Body of pancreas (tissue), 4 donors: Measurements from ENCODE around the gene FAM89B. TPM values are rescaled to one million over a fixed set of nuclear protein-coding genes. Genes with fewer than 3 reads are reported as not detected.

ENCODE experiments used
- ATAC-seq: fragments of 150-250 bp; one replicate; pipeline ENCODE4 v1.9.1; 2016
- DNase-seq, 4 donors: peaks; one replicate each; pipeline ENCODE4 v3.0.0-alpha.2; 2019
- H3K27ac ChIP-seq, 4 donors: fragments of 200-600 bp; sonication (generic); 1 replicate in 3 of 4; 2 replicates in 1 of 4; pipeline versions ENCODE4 v1.5.1 to v1.6.1; 2016 to 2019; ENCODE audit warnings: mild to moderate bottlenecking in 1 of 4, mixed read lengths in 1 of 4, moderate library complexity in 1 of 4
- H3K27me3 ChIP-seq, 2 donors: fragments of 200-600 bp; sonication (generic); one replicate each; pipeline ENCODE4 v1.6.0; 2016; ENCODE audit warnings: mild to moderate bottlenecking in 1 of 2
- H3K36me3 ChIP-seq, 2 donors: fragments of 200-600 bp; sonication (generic); replicated peaks in 1 of 2; 2 replicates each; pipeline ENCODE4 v1.5.1; 2016; ENCODE audit warnings: low read depth in 2 of 2; ENCODE audit not compliant: insufficient read depth in 1 of 2
- H3K4me1 ChIP-seq: fragments of 200-600 bp; sonication (generic); one replicate; pipeline ENCODE4 v1.6.0; 2016
- H3K4me3 ChIP-seq, 2 donors: fragments of 200-600 bp; sonication (generic); 1 replicate in 1 of 2; 2 replicates in 1 of 2; pipeline ENCODE4 v1.5.1; 2016 to 2019
- H3K9me3 ChIP-seq, 3 donors: fragments of 200-600 bp; sonication (generic); 1 replicate in 2 of 3; 2 replicates in 1 of 3; pipeline ENCODE4 v1.5.1; 2016
- POLR2A ChIP-seq, 3 donors: fragments of 450-650 bp; IDR thresholded peaks; one replicate each; pipeline ENCODE4 v1.6.1; 2016; ENCODE audit warnings: antibody characterized with exemption in 3 of 3, mild to moderate bottlenecking in 2 of 3
- WGBS, 2 donors: methylation state at CpG; one replicate each; pipeline ENCODE4 v1.1.5; 2017; 5-methylcytosine and 5-hydroxymethylcytosine counted together
- intact Hi-C: fragments of 100-400 bp; cut with DNase I; formaldehyde crosslinking; loops from one replicate; pipeline ENCODE4 v1.15.1; 2023
- total RNA-seq, 2 donors: library from RNA; depleted of rRNA; stranded (reverse); fragments of >200 nt; gene quantifications; one replicate each; pipeline ENCODE4 v1.1.0, GENCODE V29; 2016
- TF ChIP-seq, protein P1 (sequence below), 7 experiments: fragments of 450-650 bp in 4 of 7; fragments of 200-600 bp in 3 of 7; sonication (generic) in 3 of 7; IDR thresholded peaks; one replicate each; pipeline ENCODE4 v1.5.1; 2016 to 2019; ENCODE audit warnings: antibody characterized with exemption in 7 of 7

FAM89B gene
- total RNA-seq, 2 donors from 2014 or later = 44.8 to 116 TPM

DNA sequence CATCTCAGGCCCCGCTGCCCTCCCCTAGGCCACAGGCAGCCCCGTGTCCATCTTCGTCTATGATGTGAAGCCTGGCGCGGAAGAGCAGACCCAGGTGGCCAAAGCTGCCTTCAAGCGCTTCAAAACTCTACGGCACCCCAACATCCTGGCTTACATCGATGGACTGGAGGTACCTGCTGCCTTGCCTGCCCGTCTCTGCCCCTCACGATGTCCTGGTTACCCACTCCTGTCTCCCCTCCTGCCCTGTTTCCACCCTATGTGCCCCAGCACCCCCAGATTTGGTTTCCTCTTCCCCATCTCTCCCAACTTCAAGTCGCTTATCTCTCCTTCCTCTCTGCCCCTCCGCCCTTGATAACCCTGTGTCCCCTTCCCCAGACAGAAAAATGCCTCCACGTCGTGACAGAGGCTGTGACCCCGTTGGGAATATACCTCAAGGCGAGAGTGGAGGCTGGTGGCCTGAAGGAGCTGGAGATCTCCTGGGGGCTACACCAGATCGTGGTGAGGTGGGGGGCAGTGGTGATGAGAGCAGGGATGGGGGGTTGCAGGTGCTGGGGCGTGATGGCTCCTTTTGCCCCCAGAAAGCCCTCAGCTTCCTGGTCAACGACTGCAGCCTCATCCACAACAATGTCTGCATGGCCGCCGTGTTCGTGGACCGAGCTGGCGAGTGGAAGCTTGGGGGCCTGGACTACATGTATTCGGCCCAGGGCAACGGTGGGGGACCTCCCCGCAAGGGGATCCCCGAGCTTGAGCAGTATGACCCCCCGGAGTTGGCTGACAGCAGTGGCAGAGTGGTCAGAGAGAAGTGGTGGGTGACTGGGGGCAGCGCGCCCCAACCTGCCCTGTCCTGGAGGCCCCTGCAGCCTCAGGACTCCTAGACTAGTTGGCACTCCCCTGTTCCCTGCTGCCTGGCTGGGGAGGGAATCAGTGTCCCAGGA lies 46.5 kb upstream of the FAM89B start:
- WGBS, 2 donors = 36 to 42% methylated on average over 26 to 31 of the region's 31 CpGs
- Histone ChIP-seq H3K27ac (peak overlapping the region in 3 of 4 donors; percentile 72 to 90 (median 89)), H3K27me3 (no peaks in the 10 kb centered on the region), H3K4me1 (peaks cover 34% of the 10 kb centered on the region), H3K4me3 (peak overlapping the region; percentile 56 to 64), H3K9me3 (no peaks in the 10 kb centered on the region), H3K36me3 (peaks cover 0 to 3% of the 10 kb centered on the region in 2 donors)
- TF ChIP-seq POLR2A (IDR thresholded peaks at IDR 0.05) = no peak
- TF ChIP-seq, protein P1, sequence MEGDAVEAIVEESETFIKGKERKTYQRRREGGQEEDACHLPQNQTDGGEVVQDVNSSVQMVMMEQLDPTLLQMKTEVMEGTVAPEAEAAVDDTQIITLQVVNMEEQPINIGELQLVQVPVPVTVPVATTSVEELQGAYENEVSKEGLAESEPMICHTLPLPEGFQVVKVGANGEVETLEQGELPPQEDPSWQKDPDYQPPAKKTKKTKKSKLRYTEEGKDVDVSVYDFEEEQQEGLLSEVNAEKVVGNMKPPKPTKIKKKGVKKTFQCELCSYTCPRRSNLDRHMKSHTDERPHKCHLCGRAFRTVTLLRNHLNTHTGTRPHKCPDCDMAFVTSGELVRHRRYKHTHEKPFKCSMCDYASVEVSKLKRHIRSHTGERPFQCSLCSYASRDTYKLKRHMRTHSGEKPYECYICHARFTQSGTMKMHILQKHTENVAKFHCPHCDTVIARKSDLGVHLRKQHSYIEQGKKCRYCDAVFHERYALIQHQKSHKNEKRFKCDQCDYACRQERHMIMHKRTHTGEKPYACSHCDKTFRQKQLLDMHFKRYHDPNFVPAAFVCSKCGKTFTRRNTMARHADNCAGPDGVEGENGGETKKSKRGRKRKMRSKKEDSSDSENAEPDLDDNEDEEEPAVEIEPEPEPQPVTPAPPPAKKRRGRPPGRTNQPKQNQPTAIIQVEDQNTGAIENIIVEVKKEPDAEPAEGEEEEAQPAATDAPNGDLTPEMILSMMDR (IDR thresholded peaks at IDR 0.05) = no peak
- no peak for DNase-seq
- no peak for ATAC-seq
- intact Hi-C loops = no loop called here

DNA sequence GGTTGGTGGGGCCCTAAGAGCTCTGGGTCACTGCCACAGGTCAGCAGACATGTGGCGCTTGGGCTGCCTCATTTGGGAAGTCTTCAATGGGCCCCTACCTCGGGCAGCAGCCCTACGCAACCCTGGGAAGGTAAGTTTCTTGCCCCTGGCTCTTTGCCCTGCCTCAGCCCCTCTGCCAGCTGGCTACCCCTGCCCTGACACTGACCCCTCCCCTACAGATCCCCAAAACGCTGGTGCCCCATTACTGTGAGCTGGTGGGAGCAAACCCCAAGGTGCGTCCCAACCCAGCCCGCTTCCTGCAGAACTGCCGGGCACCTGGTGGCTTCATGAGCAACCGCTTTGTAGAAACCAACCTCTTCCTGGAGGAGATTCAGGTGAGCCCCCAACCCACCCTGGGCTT lies 45.6 kb upstream of the FAM89B start:
- DNase-seq (no peak), ATAC-seq (no peak)
- no peaks in the 10 kb centered on the region for H3K9me3 ChIP-seq
- H3K27ac ChIP-seq = no peak overlapping the region
- peaks cover 34% of the 10 kb centered on the region for H3K4me1 ChIP-seq
- intact Hi-C loops = no loop called here
- no peak for TF ChIP-seq POLR2A (IDR thresholded peaks at IDR 0.05)
- TF ChIP-seq, protein P1 (IDR thresholded peaks at IDR 0.05) = no peak
- WGBS, 2 donors = 84 to 89% methylated on average over 4 to 8 of the region's 8 CpGs
- no peaks in the 10 kb centered on the region for H3K27me3 ChIP-seq
- H3K36me3 ChIP-seq = peaks cover 0 to 9% of the 10 kb centered on the region in 2 donors
- no peak overlapping the region for H3K4me3 ChIP-seq

DNA sequence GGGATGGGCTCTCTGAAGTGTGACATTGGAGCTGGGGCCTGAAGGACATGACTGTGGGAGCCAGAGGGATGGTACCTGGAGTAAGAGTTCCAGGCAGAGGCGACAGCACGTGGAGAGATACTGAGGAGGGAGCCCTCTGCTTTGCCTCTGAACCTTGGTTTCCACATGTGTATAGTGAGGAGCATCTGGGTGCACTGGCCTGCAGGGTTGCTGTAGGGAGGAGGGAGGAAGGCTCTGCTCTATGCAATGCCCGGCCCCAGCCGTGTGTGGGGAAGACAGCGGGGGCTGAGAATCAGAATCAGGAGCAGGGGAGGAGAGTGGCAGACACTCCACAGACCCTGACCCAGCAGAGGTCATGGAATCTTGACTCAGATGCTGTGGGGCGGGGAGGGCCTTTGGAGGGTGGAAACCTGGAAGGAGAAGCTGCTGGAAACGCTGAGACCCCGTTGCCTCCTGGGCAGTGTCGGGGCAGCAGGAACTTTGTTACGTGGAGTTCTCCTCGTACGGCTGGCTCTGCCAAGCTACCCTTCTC lies 43.5 kb upstream of the FAM89B start:
- ATAC-seq (no peak), DNase-seq (no peak)
- H3K27ac ChIP-seq = no peak overlapping the region
- intact Hi-C loops = no loop called here
- no peak overlapping the region for H3K4me3 ChIP-seq
- no peaks in the 10 kb centered on the region for H3K27me3 ChIP-seq
- no peaks in the 10 kb centered on the region for H3K9me3 ChIP-seq
- peaks cover 0 to 18% of the 10 kb centered on the region in 2 donors for H3K36me3 ChIP-seq
- TF ChIP-seq POLR2A (IDR thresholded peaks at IDR 0.05) = no peak
- TF ChIP-seq, protein P1 (IDR thresholded peaks at IDR 0.05) = no peak
- peaks cover 27% of the 10 kb centered on the region for H3K4me1 ChIP-seq
- WGBS, 2 donors = 85 to 87% methylated on average over 10 to 12 of the region's 12 CpGs

DNA sequence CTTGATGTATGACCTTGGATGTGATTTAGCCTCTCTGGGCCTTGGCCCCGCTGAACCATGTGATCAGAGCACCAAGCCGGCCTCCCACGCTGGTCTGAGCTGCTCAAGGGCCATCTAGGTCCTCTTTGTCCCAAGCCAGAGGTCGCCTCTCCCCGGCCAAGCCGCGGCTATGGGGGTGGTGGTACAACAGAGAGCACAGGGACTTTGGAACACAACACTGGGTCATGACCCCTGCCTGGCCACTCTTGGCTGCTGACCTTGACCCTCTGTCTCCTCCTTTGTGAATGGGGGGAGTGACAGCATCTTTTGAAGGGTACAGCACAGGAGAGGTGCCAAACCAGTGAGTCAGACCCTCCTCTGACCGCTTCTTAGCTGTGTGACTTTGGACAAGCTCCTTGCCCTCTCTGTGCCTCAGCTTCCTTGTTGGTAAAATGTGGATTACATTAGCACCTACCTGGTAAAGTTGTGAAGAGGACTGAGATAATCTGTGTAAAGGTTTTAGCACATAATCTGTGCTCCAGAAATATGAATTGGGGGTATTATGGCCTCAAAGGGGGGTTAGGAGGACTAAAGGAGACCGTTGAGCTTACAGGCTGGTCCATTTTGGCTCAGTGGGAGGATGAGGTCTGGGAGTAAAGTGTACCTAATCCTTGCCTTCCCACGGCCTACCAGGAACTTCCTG lies 42.7 kb upstream of the FAM89B start:
- Histone ChIP-seq H3K36me3 (peaks cover 0 to 18% of the 10 kb centered on the region in 2 donors), H3K4me1 (peaks cover 20% of the 10 kb centered on the region), H3K4me3 (no peak overlapping the region), H3K27ac (no peak overlapping the region), H3K27me3 (no peaks in the 10 kb centered on the region), H3K9me3 (no peaks in the 10 kb centered on the region)
- intact Hi-C loops = no loop called here
- no peak for ATAC-seq
- 60 to 88% methylated on average over 2 to 10 of the region's 10 CpGs for WGBS, 2 donors
- TF ChIP-seq, protein P1 (IDR thresholded peaks at IDR 0.05) = no peak
- TF ChIP-seq POLR2A (IDR thresholded peaks at IDR 0.05) = no peak
- no peak for DNase-seq
